LNCaP clone FGC (cell line): ENCODE measurements around the gene CCDC124.
A peak's percentile ranks its signal among the peaks of the same experiment; 100 is the strongest.
"Not testable (repeated sequence)": the region's sequence is repeated elsewhere in the genome, so short reads cannot be mapped to it uniquely, and the experiment has no call there.

Experiments used
- DNase-seq: peaks from one replicate; pipeline ENCODE4 v3.0.0-alpha.2; 2011; ENCODE audit warnings: low read depth
- H3K4me3 ChIP-seq: 2 replicates; pipeline ENCODE4 v1.5.1; 2011; ENCODE audit warnings: mild to moderate bottlenecking, low read depth, low read length, control low read depth
- CTCF ChIP-seq: IDR thresholded peaks from 2 replicates; pipeline ENCODE4 v1.5.1; 2012; ENCODE audit warnings: mild to moderate bottlenecking; ENCODE audit not compliant: control insufficient read depth, insufficient read depth; ENCODE audit errors: extremely low read depth

Gene CCDC124

GRCh38 chr19:17932485-17933338 lies at the start of gene CCDC124:
Gene CCDC124, plus strand, starts transcription at chr19:17933015. Its CDS starts 3,406 bp downstream, at chr19:17936421.
- TF ChIP-seq CTCF, result peak; percentile 95
- peak; percentile 76 for DNase-seq

GRCh38 chr19:17883627-17884410 lies 49.0 kb upstream of the CCDC124 start:
- no peak for DNase-seq
- no peak for TF ChIP-seq CTCF
- H3K4me3 ChIP-seq, result no peak overlapping the region

More at GRCh38 chr19:17932485-17933338, at the start of gene CCDC124:
- peak within 1 kb of the TSS; percentile 87 for H3K4me3 ChIP-seq

- DNase-seq, result no peak
- TF ChIP-seq CTCF, result no peak
- no peak overlapping the region for H3K4me3 ChIP-seq
Measured at GRCh38 chr19:17886515-17886914, 46.3 kb upstream of the CCDC124 start.

- not testable (repeated sequence) for H3K4me3 ChIP-seq
Measured at GRCh38 chr19:17887221-17887620, 45.6 kb upstream of the CCDC124 start.

GRCh38 chr19:17888260-17888659 lies 44.6 kb upstream of the CCDC124 start:
- H3K4me3 ChIP-seq, result no peak overlapping the region
- no peak for TF ChIP-seq CTCF
- no peak for DNase-seq

More at GRCh38 chr19:17887221-17887620, 45.6 kb upstream of the CCDC124 start:
- DNase-seq, result not testable (repeated sequence)

- no peak overlapping the region for H3K4me3 ChIP-seq
- no peak for TF ChIP-seq CTCF
- no peak for DNase-seq
Measured at GRCh38 chr19:17889609-17890214, 43.1 kb upstream of the CCDC124 start.

GRCh38 chr19:17893766-17894165 lies 39.0 kb upstream of the CCDC124 start:
- DNase-seq, result no peak
- TF ChIP-seq CTCF, result no peak
- no peak overlapping the region for H3K4me3 ChIP-seq
